HCT116 (cell line): ENCODE measurements around the gene AP3B1. TPM values are rescaled to one million over a fixed set of nuclear protein-coding genes. Genes with fewer than 3 reads are reported as not detected.

Source experiments
- ATAC-seq: fragments of 200-7000 bp; cut with Tn5 transposase; 2 replicates; pipeline ENCODE4 v1.9.1; 2020; ENCODE audit warnings: mild to moderate bottlenecking, moderate library complexity
- BruUV-seq: library from RNA; stranded (reverse); fragments of 400-500 nt; replicated peaks from 2 replicates; lab custom pipeline; 2021; lab: Mats Ljungman, UMichigan
- CTCF ChIA-PET: fragments of 300-600 bp; sonication (Branson Sonifier 250); formaldehyde crosslinking; loops from one replicate; lab custom pipeline; 2021; ENCODE audit warnings: antibody characterized with exemption; lab: Charles Lee
- POLR2A ChIA-PET: fragments of 300-600, 350-600 bp; sonication (Branson Sonifier 250); formaldehyde crosslinking; loops from one replicate; lab custom pipeline; 2021; ENCODE audit warnings: antibody characterized with exemption; lab: Charles Lee
- RAD21 ChIA-PET, 2 experiments: fragments of 300-600 bp; sonication (Branson Sonifier 250); formaldehyde crosslinking; loops; one replicate each; lab custom pipeline; 2023; ENCODE audit warnings: low total read pairs in 2 of 2; ENCODE audit not compliant: uncharacterized antibody in 2 of 2, unreplicated experiment in 2 of 2, low non-redundant PET in 1 of 2; lab: Charles Lee
- DNase-seq: peaks from one replicate; pipeline ENCODE4 v3.0.0-alpha.2; 2010; ENCODE audit warnings: low read depth, low spot score
- H2AFZ ChIP-seq: fragments of 200-600 bp; shearing (Covaris generic), sonication (generic); 2 replicates; pipeline ENCODE4 v1.6.1; 2017; ENCODE audit warnings: low read depth, mixed run types, mixed read lengths, antibody characterized with exemption, low read length; ENCODE audit not compliant: poor library complexity, severe bottlenecking
- H3K27ac ChIP-seq: 2 replicates; pipeline ENCODE4 v1.5.1; 2012; ENCODE audit warnings: low read depth, low read length
- H3K27me3 ChIP-seq: fragments of 200-600 bp; sonication (generic); 2 replicates; pipeline ENCODE4 v1.6.1; 2016; ENCODE audit warnings: mixed run types, low read length, mixed read lengths; ENCODE audit not compliant: insufficient read depth
- H3K36me3 ChIP-seq, 2 experiments: fragments of 200-500 bp in 1 of 2; fragments of 200-600 bp in 1 of 2; sonication (Bioruptor generic) in 1 of 2; sonication (generic) in 1 of 2; 2 replicates each; pipeline versions ENCODE4 v1.5.1 to v1.6.1; 2014 to 2016; ENCODE audit warnings: low read length in 2 of 2, inconsistent platforms in 1 of 2, mixed read lengths in 1 of 2, mixed run types in 1 of 2; ENCODE audit not compliant: insufficient read depth in 2 of 2, control insufficient read depth in 1 of 2
- H3K4me1 ChIP-seq, 2 experiments: fragments of 200-600 bp in 1 of 2; sonication (generic) in 1 of 2; 2 replicates each; pipeline versions ENCODE4 v1.5.1 to v1.6.1; 2012 to 2017; ENCODE audit warnings: low read length in 2 of 2, inconsistent platforms in 1 of 2, mild to moderate bottlenecking in 1 of 2, mixed read lengths in 1 of 2, mixed run types in 1 of 2, moderate library complexity in 1 of 2; ENCODE audit not compliant: insufficient read depth in 2 of 2, control insufficient read depth in 1 of 2
- H3K4me2 ChIP-seq: fragments of 200-600 bp; sonication (generic); 2 replicates; pipeline ENCODE4 v1.6.1; 2017; ENCODE audit warnings: mixed run types, low read length, mixed read lengths
- H3K4me3 ChIP-seq, 2 experiments: fragments of 200-600 bp in 1 of 2; sonication (generic) in 1 of 2; replicated peaks in 1 of 2; 2 replicates each; pipeline ENCODE4 v1.5.1; 2011 to 2016; ENCODE audit warnings: low read length in 2 of 2, control low read depth in 1 of 2, low read depth in 1 of 2, mild to moderate bottlenecking in 1 of 2, mixed read lengths in 1 of 2, mixed run types in 1 of 2
- H3K79me2 ChIP-seq: fragments of 200-600 bp; sonication (generic); 2 replicates; pipeline ENCODE4 v1.6.1; 2017; ENCODE audit warnings: mild to moderate bottlenecking, mixed run types, low read length, moderate library complexity, mixed read lengths; ENCODE audit not compliant: insufficient read depth
- H3K9ac ChIP-seq: fragments of 200-600 bp; sonication (generic); 2 replicates; pipeline ENCODE4 v1.6.1; 2016; ENCODE audit warnings: low read length, mixed read lengths
- H3K9me2 ChIP-seq: fragments of 200-600 bp; sonication (generic), shearing (Covaris generic); 2 replicates; pipeline ENCODE4 v1.6.1; 2017; ENCODE audit warnings: mixed run types, mild to moderate bottlenecking, moderate library complexity; ENCODE audit not compliant: insufficient read depth
- H3K9me3 ChIP-seq, 2 experiments: fragments of 200-500 bp in 1 of 2; fragments of 200-600 bp in 1 of 2; sonication (Bioruptor generic) in 1 of 2; sonication (generic) in 1 of 2; 2 replicates each; pipeline ENCODE4 v1.6.1; 2014 to 2017; ENCODE audit warnings: low read length in 2 of 2, mixed read lengths in 2 of 2, inconsistent platforms in 1 of 2, low read depth in 1 of 2, mild to moderate bottlenecking in 1 of 2, mixed run types in 1 of 2, moderate library complexity in 1 of 2; ENCODE audit not compliant: control insufficient read depth in 1 of 2, insufficient read depth in 1 of 2
- H4K20me1 ChIP-seq: fragments of 200-600 bp; sonication (generic), shearing (Covaris generic); 2 replicates; pipeline ENCODE4 v1.6.1; 2017; ENCODE audit warnings: mixed run types, mild to moderate bottlenecking, moderate library complexity; ENCODE audit not compliant: insufficient read depth
- CBX3 ChIP-seq: IDR thresholded peaks from 2 replicates; pipeline ENCODE4 v1.6.1; 2012; ENCODE audit warnings: low read depth
- CEBPB ChIP-seq: IDR thresholded peaks from 2 replicates; pipeline ENCODE4 v1.6.1; 2012; ENCODE audit warnings: low read depth
- EGR1 ChIP-seq: IDR thresholded peaks from 2 replicates; pipeline ENCODE4 v1.6.1; 2012; ENCODE audit warnings: low read depth
- ELF1 ChIP-seq: IDR thresholded peaks from 2 replicates; pipeline ENCODE4 v1.6.1; 2012; ENCODE audit warnings: low read depth, borderline replicate concordance
- EZH2 ChIP-seq: fragments of 200-600 bp; sonication (generic); IDR thresholded peaks from 2 replicates; pipeline ENCODE4 v1.6.1; 2017; ENCODE audit warnings: antibody characterized with exemption, mixed run types
- EZH2phosphoT487 ChIP-seq: fragments of 200-600 bp; IDR thresholded peaks from 2 replicates; pipeline ENCODE4 v1.6.1; 2018; ENCODE audit warnings: antibody characterized with exemption, borderline replicate concordance
- JUND ChIP-seq: IDR thresholded peaks from 2 replicates; pipeline ENCODE4 v1.6.1; 2012
- POLR2A ChIP-seq: IDR thresholded peaks from 2 replicates; pipeline ENCODE4 v1.7.0; 2011; ENCODE audit warnings: borderline replicate concordance; ENCODE audit not compliant: insufficient read depth, insufficient read length; ENCODE audit errors: extremely low read depth
- POLR2AphosphoS5 ChIP-seq: IDR thresholded peaks from 2 replicates; pipeline ENCODE4 v1.6.1; 2011; ENCODE audit warnings: mild to moderate bottlenecking, low read depth, low read length, moderate library complexity
- SIN3A ChIP-seq: IDR thresholded peaks from 2 replicates; pipeline ENCODE4 v1.6.1; 2012; ENCODE audit warnings: low read depth
- SRF ChIP-seq: IDR thresholded peaks from 2 replicates; pipeline ENCODE4 v1.6.1; 2012; ENCODE audit warnings: low read depth
- TCF7L2 ChIP-seq: IDR thresholded peaks from 2 replicates; pipeline ENCODE4 v1.7.0; 2011; ENCODE audit warnings: borderline replicate concordance, inconsistent platforms; ENCODE audit not compliant: insufficient read depth, insufficient read length; ENCODE audit errors: extremely low read depth
- YY1 ChIP-seq: IDR thresholded peaks from 2 replicates; pipeline ENCODE4 v1.6.1; 2011; ENCODE audit warnings: low read length, low read depth, moderate library complexity, mild to moderate bottlenecking; ENCODE audit not compliant: insufficient replicate concordance; ENCODE audit errors: extremely low read depth
- ZFX ChIP-seq: fragments of 450-650 bp; IDR thresholded peaks from 2 replicates; pipeline ENCODE4 v1.6.1; 2017
- ZNF274 ChIP-seq: fragments of 200-500 bp; sonication (Bioruptor generic); IDR thresholded peaks from 2 replicates; pipeline ENCODE4 v1.6.1; 2014; ENCODE audit warnings: mild to moderate bottlenecking, low read depth, low read length, inconsistent platforms
- intact Hi-C: fragments of 100-400 bp; cut with micrococcal nuclease; formaldehyde crosslinking; loops from 2 replicates; pipeline ENCODE4 v1.10.0; 2022
- total RNA-seq: library from RNA; stranded (reverse); gene quantifications from one replicate; pipeline ENCODE4 v1.2.1, GENCODE V29; 2021; ENCODE audit not compliant: unreplicated experiment
- TF ChIP-seq, protein P1 (sequence below): IDR thresholded peaks from 2 replicates; pipeline ENCODE4 v1.6.1; 2012
- TF ChIP-seq, protein P2 (sequence below): IDR thresholded peaks from 2 replicates; pipeline ENCODE4 v1.6.1; 2012; ENCODE audit warnings: low read depth
- TF ChIP-seq, protein P3 (sequence below): IDR thresholded peaks from 2 replicates; pipeline ENCODE4 v1.6.1; 2011; ENCODE audit warnings: mild to moderate bottlenecking, low read length, moderate library complexity; ENCODE audit not compliant: insufficient replicate concordance; ENCODE audit errors: extremely low read depth

Gene AP3B1
- total RNA-seq, 1 experiment from 2014 or later, result 54.5 TPM

GRCh38 chr5:78019744-78020143 is 274.8 kb downstream of the AP3B1 start:
- Histone ChIP-seq H3K36me3 (no peaks in the 10 kb centered on the region), H3K27me3 (no peaks in the 10 kb centered on the region), H3K4me2 (no peak overlapping the region), H3K4me1 (no peaks in the 10 kb centered on the region), H4K20me1 (no peaks in the 10 kb centered on the region), H3K9ac (no peak overlapping the region)
- ChIA-PET CTCF (no interaction called here), RAD21 (no interaction called here)
- ATAC-seq (no peak), DNase-seq (no peak)
- BruUV-seq, result no TSS peak
- intact Hi-C loops, result no loop called here
- TF ChIP-seq POLR2AphosphoS5 (no peak), CEBPB (no peak), ZNF274 (no peak), ELF1 (no peak), EZH2 (no peak), CBX3 (no peak), SRF (no peak), JUND (no peak), SIN3A (no peak), EZH2phosphoT487 (no peak), TCF7L2 (no peak), EGR1 (no peak), YY1 (no peak), POLR2A (no peak), ZFX (no peak)
- TF ChIP-seq, protein P1, sequence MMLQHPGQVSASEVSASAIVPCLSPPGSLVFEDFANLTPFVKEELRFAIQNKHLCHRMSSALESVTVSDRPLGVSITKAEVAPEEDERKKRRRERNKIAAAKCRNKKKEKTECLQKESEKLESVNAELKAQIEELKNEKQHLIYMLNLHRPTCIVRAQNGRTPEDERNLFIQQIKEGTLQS, result no peak
- TF ChIP-seq, protein P2, sequence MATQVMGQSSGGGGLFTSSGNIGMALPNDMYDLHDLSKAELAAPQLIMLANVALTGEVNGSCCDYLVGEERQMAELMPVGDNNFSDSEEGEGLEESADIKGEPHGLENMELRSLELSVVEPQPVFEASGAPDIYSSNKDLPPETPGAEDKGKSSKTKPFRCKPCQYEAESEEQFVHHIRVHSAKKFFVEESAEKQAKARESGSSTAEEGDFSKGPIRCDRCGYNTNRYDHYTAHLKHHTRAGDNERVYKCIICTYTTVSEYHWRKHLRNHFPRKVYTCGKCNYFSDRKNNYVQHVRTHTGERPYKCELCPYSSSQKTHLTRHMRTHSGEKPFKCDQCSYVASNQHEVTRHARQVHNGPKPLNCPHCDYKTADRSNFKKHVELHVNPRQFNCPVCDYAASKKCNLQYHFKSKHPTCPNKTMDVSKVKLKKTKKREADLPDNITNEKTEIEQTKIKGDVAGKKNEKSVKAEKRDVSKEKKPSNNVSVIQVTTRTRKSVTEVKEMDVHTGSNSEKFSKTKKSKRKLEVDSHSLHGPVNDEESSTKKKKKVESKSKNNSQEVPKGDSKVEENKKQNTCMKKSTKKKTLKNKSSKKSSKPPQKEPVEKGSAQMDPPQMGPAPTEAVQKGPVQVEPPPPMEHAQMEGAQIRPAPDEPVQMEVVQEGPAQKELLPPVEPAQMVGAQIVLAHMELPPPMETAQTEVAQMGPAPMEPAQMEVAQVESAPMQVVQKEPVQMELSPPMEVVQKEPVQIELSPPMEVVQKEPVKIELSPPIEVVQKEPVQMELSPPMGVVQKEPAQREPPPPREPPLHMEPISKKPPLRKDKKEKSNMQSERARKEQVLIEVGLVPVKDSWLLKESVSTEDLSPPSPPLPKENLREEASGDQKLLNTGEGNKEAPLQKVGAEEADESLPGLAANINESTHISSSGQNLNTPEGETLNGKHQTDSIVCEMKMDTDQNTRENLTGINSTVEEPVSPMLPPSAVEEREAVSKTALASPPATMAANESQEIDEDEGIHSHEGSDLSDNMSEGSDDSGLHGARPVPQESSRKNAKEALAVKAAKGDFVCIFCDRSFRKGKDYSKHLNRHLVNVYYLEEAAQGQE, result no peak
- TF ChIP-seq, protein P3, sequence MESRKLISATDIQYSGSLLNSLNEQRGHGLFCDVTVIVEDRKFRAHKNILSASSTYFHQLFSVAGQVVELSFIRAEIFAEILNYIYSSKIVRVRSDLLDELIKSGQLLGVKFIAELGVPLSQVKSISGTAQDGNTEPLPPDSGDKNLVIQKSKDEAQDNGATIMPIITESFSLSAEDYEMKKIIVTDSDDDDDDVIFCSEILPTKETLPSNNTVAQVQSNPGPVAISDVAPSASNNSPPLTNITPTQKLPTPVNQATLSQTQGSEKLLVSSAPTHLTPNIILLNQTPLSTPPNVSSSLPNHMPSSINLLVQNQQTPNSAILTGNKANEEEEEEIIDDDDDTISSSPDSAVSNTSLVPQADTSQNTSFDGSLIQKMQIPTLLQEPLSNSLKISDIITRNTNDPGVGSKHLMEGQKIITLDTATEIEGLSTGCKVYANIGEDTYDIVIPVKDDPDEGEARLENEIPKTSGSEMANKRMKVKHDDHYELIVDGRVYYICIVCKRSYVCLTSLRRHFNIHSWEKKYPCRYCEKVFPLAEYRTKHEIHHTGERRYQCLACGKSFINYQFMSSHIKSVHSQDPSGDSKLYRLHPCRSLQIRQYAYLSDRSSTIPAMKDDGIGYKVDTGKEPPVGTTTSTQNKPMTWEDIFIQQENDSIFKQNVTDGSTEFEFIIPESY, result no peak
- TF ChIP-seq, all 23 proteins: peak for 0
- Histone ChIP-seq H2AFZ (no peak overlapping the region), H3K9me3 (no peaks in the 10 kb centered on the region), H3K4me3 (no peak overlapping the region), H3K9me2 (no peaks in the 10 kb centered on the region), H3K27ac (no peak overlapping the region), H3K79me2 (no peaks in the 10 kb centered on the region)
- POLR2A ChIA-PET, result no interaction called here
